ENCODE measurements around the gene MTCH2. TPM values are rescaled to one million over a fixed set of nuclear protein-coding genes. Genes with fewer than 3 reads are reported as not detected.

The MTCH2 gene
- total RNA-seq: 10 to 100 TPM; 11.8 to 12.7 TPM
- polyA plus RNA-seq (2013, experiment 1 of 2): 26.4 TPM
- 29.4 TPM for polyA plus RNA-seq (2013, experiment 2 of 2)
- total RNA-seq: 14.9 to 144 (median 39.5) reads per million in 172 experiments

DNA sequence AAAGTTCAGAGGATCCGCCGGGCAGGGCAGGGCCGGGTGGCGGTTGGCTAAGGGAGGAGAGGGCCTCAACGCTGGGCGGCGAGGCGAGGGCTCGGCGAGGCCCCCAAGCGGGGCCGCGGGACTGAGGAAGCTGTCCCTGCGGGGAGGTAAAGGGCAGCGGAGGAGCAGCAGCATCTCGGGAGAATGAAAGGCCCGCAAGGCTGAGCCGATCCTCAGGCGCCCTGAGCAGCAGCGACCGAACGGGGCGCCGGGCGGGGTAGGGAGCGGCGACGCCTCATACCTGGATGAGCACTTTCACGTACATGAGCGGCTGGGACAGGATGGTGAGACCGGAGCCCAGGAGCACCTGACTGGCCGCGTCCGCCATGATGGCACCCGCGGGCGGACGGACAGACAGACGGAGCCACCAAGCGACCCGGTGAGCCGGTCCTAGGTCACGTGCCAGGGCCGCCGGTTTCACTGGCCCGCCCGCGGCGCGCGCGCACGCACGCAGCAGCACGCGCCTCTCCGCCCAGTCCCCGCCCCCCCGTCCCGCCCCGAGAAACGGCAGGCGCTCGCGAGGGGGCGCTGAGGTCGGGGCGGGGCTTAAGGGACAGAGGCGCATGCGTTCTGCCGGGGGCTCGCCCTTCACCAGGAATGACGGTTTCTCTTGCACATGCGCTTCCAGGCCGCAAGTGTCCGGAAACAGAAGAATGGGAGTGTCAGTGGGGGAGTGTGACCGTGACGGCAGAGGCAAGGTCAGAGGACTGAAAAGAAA is at the start of gene MTCH2:
MTCH2 (minus strand) TSS at position 461 of the 757 bp plus-strand sequence; CDS start at position 367, 94 bp downstream.
- no peaks in the 10 kb centered on the region for H3K27me3 ChIP-seq (ENCODE audit: control insufficient read depth in 1 of 2, insufficient read depth in 2 of 2, low read length in 2 of 2)
- CTCF ChIA-PET: no interaction called here
- peak within 1 kb of the TSS; percentile 89 for H3K27ac Mint-ChIP-seq
- peaks cover 28% of the 10 kb centered on the region for H3K4me1 ChIP-seq (ENCODE audit: insufficient read depth, low read length)
- H3K27me3 Mint-ChIP-seq: no peaks in the 10 kb centered on the region
- ATAC-seq (ENCODE audit: poor library complexity): peak; percentile 92
- TF ChIP-seq, protein P1, sequence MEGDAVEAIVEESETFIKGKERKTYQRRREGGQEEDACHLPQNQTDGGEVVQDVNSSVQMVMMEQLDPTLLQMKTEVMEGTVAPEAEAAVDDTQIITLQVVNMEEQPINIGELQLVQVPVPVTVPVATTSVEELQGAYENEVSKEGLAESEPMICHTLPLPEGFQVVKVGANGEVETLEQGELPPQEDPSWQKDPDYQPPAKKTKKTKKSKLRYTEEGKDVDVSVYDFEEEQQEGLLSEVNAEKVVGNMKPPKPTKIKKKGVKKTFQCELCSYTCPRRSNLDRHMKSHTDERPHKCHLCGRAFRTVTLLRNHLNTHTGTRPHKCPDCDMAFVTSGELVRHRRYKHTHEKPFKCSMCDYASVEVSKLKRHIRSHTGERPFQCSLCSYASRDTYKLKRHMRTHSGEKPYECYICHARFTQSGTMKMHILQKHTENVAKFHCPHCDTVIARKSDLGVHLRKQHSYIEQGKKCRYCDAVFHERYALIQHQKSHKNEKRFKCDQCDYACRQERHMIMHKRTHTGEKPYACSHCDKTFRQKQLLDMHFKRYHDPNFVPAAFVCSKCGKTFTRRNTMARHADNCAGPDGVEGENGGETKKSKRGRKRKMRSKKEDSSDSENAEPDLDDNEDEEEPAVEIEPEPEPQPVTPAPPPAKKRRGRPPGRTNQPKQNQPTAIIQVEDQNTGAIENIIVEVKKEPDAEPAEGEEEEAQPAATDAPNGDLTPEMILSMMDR (IDR thresholded peaks at IDR 0.05): peak; percentile 6
- intact Hi-C loops (cut with DNase I, micrococcal nuclease): loop anchor here (1.0 to 5.0 kb wide), 10 partner anchors 63 to 705 kb away; partner anchors contain the start of genes FNBP4 (in 2 of the 2), AGBL2 (in 1 of the 2), ARFGAP2 (in 1 of the 2) and CELF1 (in 1 of the 2)
- H3K36me3 Mint-ChIP-seq (ENCODE audit: low read depth): peaks cover 25% of the 10 kb centered on the region
- peak within 1 kb of the TSS; percentile 96 for H3K4me3 ChIP-seq (ENCODE audit: low read length)
- peak within 1 kb of the TSS; percentile 88 to 91 for H3K27ac ChIP-seq (ENCODE audit: low read depth in 1 of 2, low read length in 2 of 2)
- peaks cover 13% of the 10 kb centered on the region for H3K36me3 ChIP-seq (ENCODE audit: insufficient read depth, low read length)
- POLR2A ChIA-PET: interaction anchor here (0.9 to 1.5 kb wide), 3 partner anchors 73 to 124 kb away, joined by 3 to 4 read pairs (median 4); partner anchors contain the start of gene AGBL2
- H3K9me3 Mint-ChIP-seq: no peaks in the 10 kb centered on the region
- H3K4me1 Mint-ChIP-seq (ENCODE audit: low read depth): peaks cover 26% of the 10 kb centered on the region
- no peaks in the 10 kb centered on the region for H3K9me3 ChIP-seq (ENCODE audit: control insufficient read depth in 1 of 2, insufficient read depth in 1 of 2, low read length in 2 of 2)
- H3K4me3 Mint-ChIP-seq: peak within 1 kb of the TSS; percentile 90
- peak; percentile 91 to 99 (median 95) for DNase-seq

DNA sequence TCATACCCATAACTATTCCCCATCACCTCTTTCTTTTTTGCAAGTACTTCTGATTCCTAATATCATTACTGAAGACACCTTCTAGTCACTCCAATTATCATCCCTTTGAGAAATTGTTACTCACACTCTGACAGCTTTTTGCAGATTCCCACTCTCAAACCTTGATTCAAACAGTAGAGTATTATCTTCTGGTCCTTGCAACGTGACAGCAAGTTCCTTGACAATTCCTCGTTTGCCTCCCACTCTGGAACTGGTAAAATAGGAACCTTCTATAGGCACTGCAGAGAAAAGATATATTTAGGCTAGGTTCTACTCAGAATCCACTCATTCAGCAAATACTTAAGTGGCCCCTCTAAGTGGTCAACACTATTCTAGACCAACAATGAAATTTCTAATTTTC is 49.6 kb upstream of the MTCH2 start:
- intact Hi-C loops (cut with DNase I, micrococcal nuclease): no loop called here
- Mint-ChIP-seq H3K27ac (no peak overlapping the region), H3K4me1 (ENCODE audit: low read depth) (no peaks in the 10 kb centered on the region), H3K36me3 (ENCODE audit: low read depth) (no peaks in the 10 kb centered on the region), H3K4me3 (no peak overlapping the region), H3K27me3 (no peaks in the 10 kb centered on the region), H3K9me3 (no peaks in the 10 kb centered on the region)
- ATAC-seq (ENCODE audit: poor library complexity) (no peak), DNase-seq (no peak)
- Histone ChIP-seq H3K27me3 (ENCODE audit: control insufficient read depth in 1 of 2, insufficient read depth in 2 of 2, low read length in 2 of 2) (no peaks in the 10 kb centered on the region), H3K36me3 (ENCODE audit: insufficient read depth, low read length) (no peaks in the 10 kb centered on the region), H3K9me3 (ENCODE audit: control insufficient read depth in 1 of 2, insufficient read depth in 1 of 2, low read length in 2 of 2) (no peaks in the 10 kb centered on the region), H3K27ac (ENCODE audit: low read depth in 1 of 2, low read length in 2 of 2) (no peak overlapping the region), H3K4me1 (ENCODE audit: insufficient read depth, low read length) (no peaks in the 10 kb centered on the region), H3K4me3 (ENCODE audit: low read length) (no peak overlapping the region)
- TF ChIP-seq, protein P1 (IDR thresholded peaks at IDR 0.05): no peak
- POLR2A ChIA-PET: no interaction called here
- CTCF ChIA-PET: no interaction called here

DNA sequence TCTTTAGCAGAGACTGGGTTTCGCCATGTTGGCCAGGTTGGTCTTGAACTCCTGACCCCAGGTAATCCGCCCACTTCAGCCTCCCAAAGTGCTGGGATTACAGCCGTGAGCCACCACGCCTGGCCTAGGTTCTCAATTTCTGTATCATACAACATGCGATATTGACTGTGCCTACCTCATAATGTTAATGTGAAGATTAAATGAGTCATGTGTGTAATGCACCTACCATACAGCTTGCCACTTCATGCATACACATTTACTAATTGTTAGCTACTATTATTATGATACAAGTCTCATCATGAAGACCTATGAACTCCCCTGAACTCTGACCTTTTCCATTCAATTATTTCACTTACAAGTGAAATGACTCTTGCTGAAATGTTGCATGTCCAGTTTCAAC is 47.1 kb upstream of the MTCH2 start:
- H3K9me3 ChIP-seq (ENCODE audit: control insufficient read depth in 1 of 2, insufficient read depth in 1 of 2, low read length in 2 of 2): no peaks in the 10 kb centered on the region
- no peaks in the 10 kb centered on the region for H3K4me1 ChIP-seq (ENCODE audit: insufficient read depth, low read length)
- no peak overlapping the region for H3K4me3 ChIP-seq (ENCODE audit: low read length)
- H3K27ac Mint-ChIP-seq: no peak overlapping the region
- H3K4me1 Mint-ChIP-seq (ENCODE audit: low read depth): no peaks in the 10 kb centered on the region
- no peak for DNase-seq
- no peaks in the 10 kb centered on the region for H3K27me3 Mint-ChIP-seq
- H3K36me3 ChIP-seq (ENCODE audit: insufficient read depth, low read length): no peaks in the 10 kb centered on the region
- H3K27me3 ChIP-seq (ENCODE audit: control insufficient read depth in 1 of 2, insufficient read depth in 2 of 2, low read length in 2 of 2): no peaks in the 10 kb centered on the region
- H3K36me3 Mint-ChIP-seq (ENCODE audit: low read depth): no peaks in the 10 kb centered on the region
- TF ChIP-seq, protein P1 (IDR thresholded peaks at IDR 0.05): no peak
- no peak for ATAC-seq (ENCODE audit: poor library complexity)
- POLR2A ChIA-PET: no interaction called here
- no peaks in the 10 kb centered on the region for H3K9me3 Mint-ChIP-seq
- H3K27ac ChIP-seq (ENCODE audit: low read depth in 1 of 2, low read length in 2 of 2): no peak overlapping the region
- H3K4me3 Mint-ChIP-seq: no peak overlapping the region
- CTCF ChIA-PET: no interaction called here
- intact Hi-C loops (cut with DNase I, micrococcal nuclease): no loop called here

Data from CD4-positive, alpha-beta T cell (primary cell).